Hypothalamus (tissue), 51 donors: ENCODE data around the gene UAP1L1.
"Not testable (repeated sequence)": the region's sequence is repeated elsewhere in the genome, so short reads cannot be mapped to it uniquely, and the experiment has no call there.

ENCODE experiments used
- DNase-seq, 51 donors: peaks; one replicate each; lab custom pipeline; 2025; lab: John Stamatoyannopoulos, UW

Gene UAP1L1

DNA sequence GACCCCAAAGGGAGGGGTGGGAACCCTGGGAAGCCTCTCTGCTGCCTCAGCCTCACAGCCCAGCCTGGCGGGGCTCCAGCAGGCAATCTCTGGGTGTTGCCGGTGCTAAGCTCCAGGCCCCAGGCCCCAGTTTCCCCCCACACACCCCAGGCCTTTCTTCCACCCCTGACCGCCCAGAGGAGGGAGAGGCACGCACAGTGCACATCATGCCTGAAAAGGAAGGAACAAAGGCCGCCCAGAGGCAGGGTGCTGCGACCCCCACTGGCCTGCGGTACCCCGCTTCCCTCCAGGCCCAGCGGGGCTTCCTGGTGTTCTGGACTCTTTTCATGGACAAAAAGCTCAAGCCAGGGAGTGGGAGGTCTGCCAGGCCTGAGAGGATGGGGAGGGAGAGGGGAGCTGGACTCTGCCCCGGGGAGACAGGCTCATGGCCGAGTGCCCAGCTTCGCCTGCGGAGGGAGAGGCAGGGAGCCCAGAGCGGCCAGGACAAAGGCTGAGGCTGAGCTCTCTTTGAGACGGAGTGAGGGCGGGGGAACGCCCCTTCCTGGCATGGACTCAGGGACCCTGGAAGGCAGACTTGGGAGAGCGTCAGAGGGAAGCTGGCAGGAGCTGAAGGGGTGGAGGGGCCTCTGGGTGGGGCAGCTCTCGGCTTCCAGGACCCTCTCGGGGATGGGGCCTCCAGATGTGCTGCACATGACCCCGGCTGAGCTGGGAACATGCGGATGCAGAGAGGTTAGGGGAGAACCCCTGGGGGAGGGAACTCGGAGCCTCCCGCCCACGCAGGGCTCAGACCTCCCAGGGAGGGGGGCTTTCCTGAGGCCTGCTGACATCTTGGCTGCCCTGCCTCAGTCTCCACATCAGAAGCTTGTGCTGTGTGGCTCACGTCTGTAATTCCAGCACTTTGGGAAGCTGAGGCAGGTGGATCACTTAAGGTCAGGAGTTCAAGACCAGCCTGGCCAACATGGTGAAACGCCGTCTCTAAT is 21.6 kb upstream of the UAP1L1 start:
- DNase-seq, result peak in 50 of 51 donors; percentile 45 to 98 (median 92)

DNA sequence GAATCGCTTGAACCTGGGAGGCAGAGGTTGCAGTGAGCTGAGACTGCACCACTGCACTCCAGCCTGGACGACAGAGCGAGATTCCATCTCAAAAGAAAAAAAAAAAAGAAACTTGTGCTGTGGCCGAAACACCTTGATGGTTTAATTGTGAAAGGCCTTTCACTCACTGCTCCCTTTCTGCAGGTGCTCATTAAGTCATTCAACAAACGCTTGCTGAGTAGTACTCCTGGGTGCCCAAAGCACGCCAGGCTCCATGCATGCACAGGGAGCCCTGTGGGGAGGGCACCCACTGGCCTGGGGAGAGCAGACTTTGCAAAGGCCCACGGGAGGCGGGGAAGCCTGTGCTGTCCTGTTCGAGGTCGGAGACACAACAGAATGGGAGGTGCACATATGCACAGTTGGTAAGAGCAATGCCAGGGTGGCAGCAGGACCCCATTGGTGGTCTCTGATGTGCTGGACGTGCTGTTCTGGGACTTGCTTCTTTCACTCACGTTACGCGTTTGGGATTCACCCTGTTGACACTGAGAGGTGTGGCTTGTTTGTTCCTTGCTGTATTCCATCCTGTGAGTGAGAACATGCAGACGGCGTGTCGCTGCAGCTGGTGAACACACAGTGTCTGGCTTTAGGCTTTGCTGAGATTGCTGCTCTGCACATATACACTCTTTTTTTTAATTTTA is 20.4 kb upstream of the UAP1L1 start:
- DNase-seq, result no peak

DNA sequence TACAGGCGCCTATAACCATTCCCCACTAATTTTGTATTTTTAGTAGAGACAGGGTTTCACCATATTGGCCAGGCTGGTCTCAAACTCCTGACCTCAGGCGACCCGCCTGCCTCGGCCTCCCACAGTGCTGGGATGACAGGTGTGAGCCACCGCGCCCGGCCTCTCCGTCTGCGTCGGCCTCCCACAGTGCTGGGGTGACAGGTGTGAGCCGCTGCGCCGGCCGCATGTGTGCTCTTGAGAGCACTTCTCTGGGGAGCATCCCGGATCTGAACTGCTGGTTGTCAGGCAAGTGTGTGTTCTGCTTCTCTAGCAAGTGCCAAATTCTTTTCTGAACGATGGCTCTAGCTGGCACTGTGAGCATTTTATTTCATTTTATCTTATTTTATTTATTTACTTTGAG is 19.8 kb upstream of the UAP1L1 start:
- DNase-seq, result no peak

DNA sequence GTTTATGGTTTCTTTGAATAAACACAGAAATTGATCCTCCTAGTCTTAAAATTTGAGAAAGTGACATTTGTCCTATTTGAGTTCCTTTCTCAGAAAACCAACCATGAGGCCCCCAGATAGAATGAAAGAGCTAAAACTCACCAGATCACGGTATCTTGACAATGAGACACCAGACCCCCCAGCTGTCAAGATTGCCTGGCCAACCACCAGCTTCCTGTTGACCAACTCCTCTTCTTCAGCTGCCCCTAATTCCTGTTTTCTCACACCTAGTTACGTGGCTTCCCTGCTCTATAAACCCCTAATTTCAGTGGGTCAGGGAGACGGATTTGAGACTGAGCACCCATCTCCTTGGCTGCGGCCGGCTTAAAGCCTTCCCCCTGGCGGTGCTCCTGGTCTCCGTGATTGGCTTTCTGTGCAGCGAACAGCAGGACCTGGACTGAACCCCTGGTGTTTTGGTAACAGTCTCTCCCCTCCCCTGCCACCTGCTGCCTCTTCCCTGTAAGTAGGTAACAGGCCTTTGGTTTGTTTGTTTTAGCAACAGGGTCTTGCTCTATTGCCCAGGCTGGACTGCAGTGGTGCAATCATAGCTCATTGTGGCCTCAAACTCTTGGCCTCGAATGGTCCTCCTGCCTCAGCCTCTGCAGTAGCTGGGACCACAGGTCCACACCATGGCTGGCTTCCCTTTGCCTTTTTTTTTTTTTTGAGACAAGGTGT is 18.6 kb upstream of the UAP1L1 start:
- DNase-seq, result no peak

DNA sequence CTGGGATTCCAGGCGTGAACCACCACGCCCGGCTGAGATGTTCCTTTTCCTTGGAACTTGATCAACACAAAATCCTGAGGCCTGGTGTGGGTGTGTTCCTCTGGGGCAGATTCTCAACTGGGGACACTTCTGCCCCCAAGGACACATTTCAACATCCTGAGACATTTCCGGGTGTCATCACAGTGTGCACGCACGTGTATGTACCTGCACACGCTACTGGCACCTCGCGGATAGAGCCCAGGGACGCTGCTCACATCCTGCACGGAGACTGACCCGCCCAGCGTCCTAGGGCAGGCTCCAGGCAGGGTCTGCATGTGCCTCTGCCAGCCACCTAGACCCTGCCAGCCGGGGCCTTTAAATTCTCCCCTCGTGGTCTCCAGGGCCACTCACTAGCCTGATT is 14.9 kb upstream of the UAP1L1 start:
- DNase-seq, result no peak

DNA sequence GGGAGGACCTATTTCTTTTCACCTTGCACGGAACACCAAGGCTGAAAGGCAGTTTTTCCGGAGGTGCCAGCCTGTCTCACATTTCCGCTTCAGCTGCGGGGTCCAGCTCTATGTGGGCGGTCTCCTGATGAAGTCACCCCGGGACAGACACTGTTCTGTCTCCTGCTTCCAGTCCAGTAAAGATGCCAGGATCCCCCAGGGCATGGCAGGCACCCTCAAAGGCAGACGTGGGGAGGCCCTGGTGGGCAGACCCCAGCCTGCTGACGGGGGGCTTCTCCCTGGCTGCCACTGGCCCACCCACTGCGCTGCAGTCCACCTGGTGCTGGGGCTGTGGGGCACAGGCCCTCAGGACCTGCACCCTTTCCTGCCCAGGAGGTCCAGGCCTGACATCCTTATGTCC is 14.5 kb upstream of the UAP1L1 start:
- not testable (repeated sequence) for DNase-seq

DNA sequence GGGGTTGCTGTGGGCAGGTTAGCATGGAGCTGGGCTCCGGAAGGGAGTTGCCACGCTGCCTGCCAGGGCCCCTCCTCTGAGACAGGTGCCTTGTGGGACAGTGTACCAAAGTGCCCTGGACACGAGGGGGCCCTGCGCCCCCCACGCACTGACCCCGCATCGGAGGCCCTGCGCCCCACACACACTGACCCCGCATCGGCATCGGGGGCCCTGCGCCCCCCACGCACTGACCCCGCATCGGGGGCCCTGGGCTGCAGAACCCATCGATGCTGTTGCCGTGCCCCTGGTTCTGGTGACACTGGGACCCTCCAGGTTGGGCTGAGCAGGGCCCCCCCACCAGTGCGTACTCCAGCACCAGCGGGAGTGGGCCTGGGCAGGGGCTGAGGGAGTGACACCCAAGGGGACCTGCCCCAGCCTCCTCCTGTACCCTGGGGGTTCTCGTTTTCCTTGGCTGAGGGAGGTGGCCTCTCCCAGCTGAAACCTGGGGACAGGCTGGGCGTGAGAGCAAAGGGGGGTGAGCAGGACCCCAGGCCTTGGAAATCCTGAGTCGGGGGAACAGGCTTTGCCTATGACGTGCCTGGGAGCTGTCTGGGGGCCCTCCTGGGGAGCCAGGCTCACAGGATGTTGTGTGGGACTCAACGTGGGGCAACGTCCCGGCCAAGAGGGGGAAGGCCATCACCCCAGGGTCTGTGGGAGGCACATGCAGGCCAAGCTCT is 13.8 kb upstream of the UAP1L1 start:
- no peak for DNase-seq

DNA sequence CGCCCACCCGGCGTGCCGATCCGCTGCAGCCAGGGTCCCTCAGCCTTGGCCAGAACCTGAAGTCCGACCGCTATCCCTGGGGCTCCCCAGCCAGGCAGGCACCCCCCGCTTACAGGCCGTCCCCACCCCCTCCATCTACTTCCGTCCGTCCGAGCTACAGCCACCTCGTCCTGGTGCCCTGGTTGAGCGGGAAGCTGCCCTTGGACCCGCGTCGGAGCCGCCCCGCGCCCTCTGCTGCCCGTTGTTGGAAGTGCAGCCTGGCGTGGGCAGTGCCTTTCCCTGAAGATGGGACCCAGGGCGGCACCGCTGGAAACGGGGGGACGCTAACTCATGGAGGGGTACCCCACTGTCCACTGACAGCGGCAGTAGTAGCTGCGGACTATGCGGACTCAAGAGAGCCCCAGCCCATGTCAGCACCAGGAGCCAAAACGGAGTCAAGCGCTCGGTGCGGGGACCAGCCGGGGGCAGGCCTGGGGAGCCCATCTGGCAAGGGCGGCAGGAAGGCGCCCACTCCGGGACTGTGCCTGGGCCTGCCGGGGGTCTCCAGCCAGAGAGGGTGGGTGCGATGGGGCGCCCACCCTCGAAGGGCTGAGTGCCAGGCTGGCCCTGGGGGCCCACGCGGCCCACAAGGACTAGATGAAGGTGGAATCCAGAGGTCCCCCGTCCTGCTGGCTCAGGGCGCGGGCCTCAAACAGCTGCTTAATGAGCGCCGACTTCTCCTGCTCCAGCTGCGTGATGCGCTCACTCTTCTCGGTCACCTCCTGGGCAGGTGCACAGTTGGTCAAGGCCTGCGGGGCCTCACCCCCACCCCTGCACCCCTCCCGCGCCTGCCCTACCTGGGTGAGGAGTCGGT is 13.1 kb upstream of the UAP1L1 start:
- peak in 43 of 51 donors; percentile 14 to 81 (median 49) for DNase-seq

DNA sequence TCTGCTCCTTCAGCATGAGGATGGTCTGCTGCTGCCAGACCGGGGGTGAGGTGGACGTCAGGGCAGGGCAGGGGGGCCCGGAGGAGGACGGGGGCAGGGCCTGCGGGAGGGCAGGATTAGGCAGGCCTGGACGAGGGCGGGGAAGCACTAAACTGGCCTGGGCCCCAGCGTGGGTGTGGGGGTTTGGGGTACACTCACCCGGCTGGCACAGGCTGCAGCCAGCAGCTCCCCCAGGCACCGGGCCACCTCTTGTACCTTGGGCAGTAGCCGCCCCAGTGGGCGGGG is 12.5 kb upstream of the UAP1L1 start:
- no peak for DNase-seq

DNA sequence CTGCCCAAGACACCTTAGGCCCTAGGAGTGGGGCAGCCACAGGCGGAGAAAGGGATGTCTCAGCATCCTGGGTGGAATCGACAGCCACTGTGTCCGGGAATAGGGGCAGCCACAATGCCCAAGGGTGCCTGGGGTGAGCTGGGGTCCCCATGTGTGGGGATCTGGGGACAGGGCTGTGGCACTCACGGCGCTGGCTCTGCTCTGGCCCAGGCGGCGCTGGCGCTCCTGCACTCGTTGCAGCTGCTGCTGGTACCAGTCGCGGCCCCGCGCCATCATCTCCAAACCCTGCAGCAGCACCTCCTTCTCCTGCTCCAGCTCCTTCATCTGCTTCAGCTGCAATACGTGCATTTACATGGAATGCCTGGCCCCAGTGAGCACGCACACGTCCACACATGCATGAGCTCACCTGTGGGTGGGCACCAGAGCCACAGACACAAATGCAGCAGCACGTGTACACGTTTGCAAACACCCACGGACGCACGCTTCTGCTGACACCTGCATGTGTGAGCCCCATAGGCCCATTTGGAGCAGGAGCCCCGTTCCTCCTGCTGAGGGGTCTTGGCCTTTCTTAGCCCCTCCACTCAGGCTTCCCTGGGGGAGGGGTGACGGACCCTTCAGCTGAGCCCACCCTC is 11.9 kb upstream of the UAP1L1 start:
- no peak for DNase-seq

DNA sequence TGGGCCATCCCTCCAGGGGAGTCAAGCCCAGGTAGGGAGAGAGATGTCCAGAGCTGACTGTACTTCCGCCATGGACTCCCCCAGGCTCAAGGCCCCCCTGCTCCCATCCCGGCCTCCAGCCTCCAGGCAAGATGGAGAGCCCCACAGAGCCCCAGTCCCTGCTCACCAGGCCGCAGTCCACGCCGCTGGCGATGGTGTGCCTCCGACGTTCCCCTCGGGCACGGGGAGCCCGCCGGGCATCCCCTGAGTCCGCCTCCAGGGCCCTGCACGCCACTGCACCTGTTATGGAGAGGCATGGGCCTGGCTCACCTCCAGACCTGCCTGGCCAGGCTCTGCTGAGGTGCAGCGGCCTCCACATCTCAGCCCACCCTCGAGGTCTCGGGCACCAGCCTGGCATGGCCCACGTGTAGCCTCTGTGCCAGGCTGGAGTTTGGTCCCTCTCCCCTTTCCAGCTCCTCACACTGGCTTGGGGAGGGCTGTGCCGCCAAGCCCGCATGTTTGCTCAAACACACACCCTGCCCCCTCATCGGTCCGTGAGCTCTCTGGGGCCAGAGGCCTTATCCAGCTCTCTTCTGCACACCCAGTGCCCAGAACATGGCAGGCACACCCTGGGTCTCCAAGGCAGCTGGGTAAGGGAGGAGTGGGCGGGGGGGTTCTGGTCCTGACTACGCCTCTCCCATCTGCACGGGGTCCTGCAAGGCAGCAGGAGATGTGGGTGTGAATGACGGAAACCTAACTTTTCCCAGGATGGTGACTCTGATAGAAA is 11.0 kb upstream of the UAP1L1 start:
- no peak for DNase-seq

DNA sequence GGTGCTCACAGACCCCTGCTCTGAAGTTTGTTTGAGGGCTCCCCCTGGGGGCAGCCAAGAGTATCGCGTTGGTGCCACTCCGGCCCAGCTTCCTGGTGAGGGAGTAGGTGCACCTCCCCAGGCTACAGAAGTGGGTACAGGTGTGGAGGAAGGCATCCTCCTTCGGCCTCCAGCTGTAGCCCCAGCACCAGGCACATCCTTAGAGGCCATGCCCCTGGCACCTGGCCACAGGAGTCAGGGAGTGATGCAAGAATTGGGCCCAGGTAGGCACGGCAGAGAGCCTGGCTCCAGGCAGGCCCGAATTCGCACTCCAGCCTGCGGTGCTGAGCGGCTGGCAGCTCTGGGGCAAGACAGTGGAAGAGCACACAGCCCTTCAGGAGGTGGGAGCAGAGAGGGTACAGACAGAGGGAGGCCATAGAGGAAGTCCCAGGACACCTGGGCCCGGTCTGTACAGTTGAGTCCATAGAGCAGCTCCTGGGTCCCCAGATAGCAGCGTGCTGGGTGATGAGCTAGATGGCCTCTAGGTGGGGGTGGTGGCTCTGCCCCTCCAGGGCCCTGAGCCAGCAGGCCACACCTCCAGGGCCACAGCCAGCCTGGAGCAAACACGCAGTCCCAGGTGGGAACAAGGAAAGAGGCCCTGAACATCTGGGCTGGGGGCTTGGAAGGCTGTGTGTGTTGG is 9.3 kb upstream of the UAP1L1 start:
- DNase-seq, result peak in 44 of 51 donors; percentile 11 to 83 (median 60)

DNA sequence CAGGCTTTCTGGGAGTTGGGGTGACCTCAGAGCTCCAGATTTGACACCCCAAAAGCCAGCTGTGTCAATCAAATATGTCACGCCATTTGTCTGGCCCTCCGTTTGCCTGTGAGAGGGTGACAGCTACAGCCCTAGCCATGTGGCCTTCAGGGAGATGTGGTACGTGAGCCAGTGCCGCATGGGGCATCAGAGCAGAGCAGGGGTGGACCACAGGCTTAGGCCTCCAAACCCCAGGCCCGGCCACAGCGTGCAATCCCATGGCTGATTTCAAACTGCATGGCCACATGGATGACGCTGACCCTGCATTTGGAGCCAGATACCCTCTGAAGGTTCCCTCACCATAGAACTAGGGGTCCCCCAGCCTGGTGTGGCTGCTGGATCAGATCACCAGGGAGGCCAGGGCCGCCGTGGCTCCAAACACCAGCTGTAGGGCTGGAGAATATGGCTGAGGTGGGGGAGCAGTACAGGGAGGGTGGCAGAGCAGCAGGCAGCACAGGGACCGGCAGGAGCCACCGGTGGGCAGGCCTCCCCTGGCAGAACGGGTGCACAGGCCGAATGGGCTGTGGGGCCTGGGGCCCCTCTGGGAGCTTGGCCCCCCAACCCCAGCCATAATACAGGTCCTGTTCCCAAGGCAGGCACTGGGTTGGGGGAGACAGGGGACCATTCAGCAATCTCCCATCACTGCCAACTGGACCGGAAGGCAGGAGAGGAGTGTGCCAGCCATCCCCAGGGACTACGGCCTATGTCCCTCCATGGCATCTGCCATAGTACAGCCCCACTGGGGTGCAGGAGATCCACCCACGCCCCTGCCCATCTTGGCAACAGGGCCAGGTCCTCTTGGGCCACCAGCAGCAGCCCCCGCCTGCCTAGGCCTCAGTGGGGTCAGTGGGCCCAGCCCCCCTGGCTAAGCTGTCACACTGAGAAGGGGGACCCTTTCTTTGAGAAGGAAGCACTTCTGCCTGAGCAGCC is 8.5 kb upstream of the UAP1L1 start:
- DNase-seq, result no peak

DNA sequence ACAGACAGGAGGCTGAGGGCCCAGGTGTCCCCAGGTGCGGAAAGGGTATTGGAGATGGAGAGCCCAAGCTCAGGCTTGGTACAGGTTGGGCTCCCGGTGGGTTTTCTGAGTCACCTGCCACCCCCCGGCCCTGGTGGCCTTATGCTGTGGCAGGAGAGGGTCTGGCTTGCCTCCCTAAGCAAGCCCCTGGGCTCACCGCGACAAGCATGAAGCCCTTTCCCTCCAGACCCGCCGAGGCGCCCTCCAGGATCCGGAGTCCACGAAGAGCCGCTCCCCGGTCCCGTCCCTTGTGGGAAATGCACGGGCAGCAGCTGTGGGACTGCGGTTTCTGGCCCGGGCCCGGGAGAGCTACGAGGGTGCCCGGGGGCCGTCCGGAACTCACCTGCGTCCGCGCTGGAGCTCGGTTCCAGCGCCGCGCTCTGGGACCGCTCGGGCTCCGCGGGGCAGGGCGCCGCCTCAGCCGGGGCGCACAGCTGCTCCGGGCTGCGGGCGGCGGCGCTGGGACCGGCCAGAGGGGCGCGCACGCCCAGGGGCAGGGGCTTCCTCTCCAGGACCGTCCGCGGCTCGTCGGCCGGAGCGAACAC is 7.7 kb upstream of the UAP1L1 start:
- no peak for DNase-seq

DNA sequence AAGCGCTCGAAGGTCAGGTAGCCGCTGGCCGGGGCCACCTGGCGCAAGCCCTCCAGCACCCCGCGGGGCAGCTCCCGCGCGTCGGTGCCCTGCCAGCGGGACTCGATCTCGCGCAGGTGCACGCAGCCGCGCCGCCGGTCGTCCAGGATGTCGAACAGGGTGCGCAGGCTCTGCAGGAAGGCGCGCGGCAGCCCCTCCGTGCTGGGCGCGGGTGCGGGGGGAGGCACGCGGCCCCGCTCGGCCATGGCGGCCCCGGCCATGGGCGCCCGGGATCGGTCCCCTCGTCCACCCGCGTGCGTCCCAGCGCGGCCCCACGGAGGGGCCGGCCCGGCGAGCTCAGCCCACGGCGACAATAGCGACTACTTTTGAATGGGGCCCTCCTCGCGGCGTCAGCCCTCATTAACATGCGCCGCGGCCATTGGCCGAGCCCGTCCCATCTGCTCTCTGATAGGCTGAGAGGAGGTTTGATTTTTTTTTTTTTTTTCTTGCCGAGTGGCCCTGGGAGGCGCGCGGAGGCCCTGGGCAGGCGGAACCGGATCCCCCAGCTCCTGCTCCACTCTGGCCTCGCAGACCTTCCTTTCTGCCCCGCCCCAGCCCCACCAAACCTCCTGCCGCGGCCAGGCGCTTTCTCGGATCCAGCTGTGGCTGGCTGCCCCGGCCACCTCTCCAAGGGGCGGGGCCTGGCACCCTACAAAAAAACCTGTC is 7.0 kb upstream of the UAP1L1 start, which contains the start of gene SAPCD2:
Gene SAPCD2, minus strand, starts transcription at position 357 of the 705 bp plus-strand sequence. Its CDS starts 97 bp downstream, at position 260.
- peak; percentile 38 to 90 (median 75) for DNase-seq

DNA sequence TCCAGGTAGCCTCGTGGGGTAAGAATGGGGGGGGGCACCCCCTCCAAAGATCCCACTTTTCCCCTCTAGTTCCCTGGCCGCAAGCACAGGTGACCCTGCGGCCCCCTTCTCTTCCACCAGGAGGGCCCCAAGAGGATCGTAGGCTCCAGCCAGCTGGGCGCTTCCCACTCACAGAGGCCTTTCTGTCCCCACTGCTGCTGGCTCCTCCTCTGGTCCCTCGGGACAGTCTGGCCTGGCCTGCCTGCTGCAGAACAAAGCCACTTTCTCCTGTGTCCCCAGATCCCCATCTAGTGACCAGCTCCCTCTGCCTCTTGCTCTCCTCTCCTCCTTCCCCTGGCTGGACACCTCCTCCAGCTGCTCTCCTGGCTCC is 6.4 kb upstream of the UAP1L1 start:
- DNase-seq, result peak in 47 of 51 donors; percentile 28 to 92 (median 75)
